Sigmoid colon (tissue), 4 donors: Measurements from ENCODE around the gene MMP17.

Experiments used
- CTCF ChIP-seq, 4 experiments: fragments of 450-650 bp in 3 of 4; fragments of 200-600 bp in 1 of 4; IDR thresholded peaks; one replicate each; pipeline ENCODE4 v1.5.1; 2016 to 2019; ENCODE audit warnings: antibody characterized with exemption in 4 of 4, mild to moderate bottlenecking in 3 of 4, moderate library complexity in 2 of 4
- POLR2A ChIP-seq, 2 donors: fragments of 450-650 bp; IDR thresholded peaks; one replicate each; pipeline ENCODE4 v1.6.1; 2016; ENCODE audit warnings: antibody characterized with exemption in 2 of 2, mild to moderate bottlenecking in 2 of 2, moderate library complexity in 2 of 2
- POLR2AphosphoS5 ChIP-seq, 4 donors: sonication (generic); formaldehyde crosslinking; IDR thresholded peaks; one replicate each; pipeline ENCODE4 v1.6.1; 2017; ENCODE audit warnings: antibody characterized with exemption in 4 of 4

DNA sequence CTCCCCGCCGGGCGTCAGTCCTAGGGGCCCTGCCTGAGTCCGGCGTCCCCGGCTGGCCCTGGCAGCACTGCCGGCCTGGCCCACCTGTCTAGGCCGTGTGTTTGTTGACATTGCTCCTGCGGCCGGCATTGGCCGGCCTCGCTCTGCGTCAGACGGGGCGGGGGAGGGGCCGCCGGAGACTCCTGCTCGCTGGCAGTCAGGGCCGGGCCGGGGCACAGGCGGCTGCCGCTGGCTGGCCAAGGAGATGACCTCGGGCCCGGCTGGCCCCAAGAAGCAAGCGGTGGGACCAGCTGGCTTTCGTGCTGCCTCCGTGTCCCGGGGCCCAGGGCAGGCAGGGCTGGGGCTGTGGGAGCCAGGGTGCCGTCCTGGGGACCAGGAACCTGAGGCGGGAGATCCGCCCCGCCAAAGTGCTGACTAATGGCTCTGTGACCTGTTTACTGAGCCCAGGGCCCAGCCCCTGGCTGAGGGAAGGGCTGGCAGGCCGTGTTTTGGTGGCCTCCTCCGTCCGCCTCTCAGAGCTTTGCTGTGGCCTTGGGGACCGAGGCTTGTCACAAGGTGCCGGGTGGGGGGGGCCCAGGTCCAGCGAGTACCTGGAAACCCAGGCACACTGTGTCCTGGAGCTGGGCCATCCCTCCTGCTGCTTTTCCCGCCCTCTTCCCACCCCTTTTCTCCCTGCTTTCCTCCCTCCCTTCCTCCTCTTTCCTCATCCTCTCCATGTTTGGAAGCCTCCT lies 68.1 kb downstream of the MMP17 start:
- TF ChIP-seq POLR2A (IDR thresholded peaks at IDR 0.05) (peak; percentile 90 to 93), CTCF (IDR thresholded peaks at IDR 0.05) (no peak), POLR2AphosphoS5 (IDR thresholded peaks at IDR 0.05) (peak; percentile 92 to 97 (median 96))
